ENCODE results near the gene GPR141. TPM values are rescaled to one million over a fixed set of nuclear protein-coding genes. Genes with fewer than 3 reads are reported as not detected.

The GPR141 gene
- total RNA-seq, 1 experiment from 2014 or later, result not detected

DNA sequence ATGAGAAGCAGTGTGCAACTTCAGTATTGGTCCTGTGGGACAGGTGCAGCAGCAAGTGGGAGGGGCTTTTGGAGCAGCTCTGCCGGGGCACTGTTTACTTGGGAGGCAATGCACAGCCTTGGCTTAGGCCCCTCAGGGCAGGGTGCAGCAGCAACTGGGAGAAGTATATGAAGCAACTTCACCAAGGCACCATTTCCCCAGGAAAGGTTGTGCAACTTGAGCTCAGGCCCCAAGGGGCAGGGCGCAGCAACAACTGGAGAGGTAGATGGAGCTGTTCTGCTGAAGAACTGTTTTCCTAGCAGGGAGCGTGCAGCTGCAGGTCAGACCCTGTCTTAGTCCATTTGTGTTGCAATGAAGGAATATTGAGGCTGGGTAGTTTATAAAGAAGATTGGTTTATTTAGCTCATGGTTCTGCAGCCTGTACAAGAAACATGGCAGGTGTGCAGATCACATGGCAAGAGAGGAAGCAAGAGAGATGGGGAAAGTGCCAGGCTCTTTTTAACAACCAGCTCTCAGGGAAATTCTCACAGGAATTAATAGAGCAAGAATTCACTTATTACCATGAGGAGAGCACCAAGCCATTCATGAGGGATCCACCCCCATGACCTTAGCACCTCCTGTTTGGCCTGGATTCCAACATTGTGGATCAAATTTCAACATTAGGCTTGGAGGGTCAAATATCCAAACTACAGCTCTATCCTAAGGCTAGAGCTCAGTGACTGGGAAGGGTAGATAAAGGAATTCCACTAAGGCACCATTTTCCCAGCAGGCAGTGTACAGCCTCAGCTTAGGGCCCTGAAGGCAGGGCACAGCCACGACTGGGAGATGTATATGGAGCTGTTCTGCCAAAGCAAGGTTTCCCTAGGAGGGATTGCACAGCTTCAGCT is 10.9 kb downstream of the GPR141 start:
- BruUV-seq (replicated peaks), result no TSS peak
- ATAC-seq (no peak), DNase-seq (no peak)
- H3K4me1 ChIP-seq (ENCODE audit: insufficient read depth, low read length), result no peaks in the 10 kb centered on the region
- no peaks in the 10 kb centered on the region for H3K9me2 ChIP-seq (replicated peaks; ENCODE audit: low read length)
- H3K79me2 ChIP-seq (ENCODE audit: low read length), result no peaks in the 10 kb centered on the region
- intact Hi-C loops (cut with micrococcal nuclease), result no loop called here
- no peak overlapping the region for H3K4me3 ChIP-seq (ENCODE audit: low read length)
- H3K9me3 ChIP-seq (ENCODE audit: low read length), result no peaks in the 10 kb centered on the region
- no peaks in the 10 kb centered on the region for H4K20me1 ChIP-seq (ENCODE audit: low read length)
- H3F3A ChIP-seq (ENCODE audit: low read length, unreplicated experiment), result no peaks in the 10 kb centered on the region
- H3K27ac ChIP-seq (ENCODE audit: low read length), result no peak overlapping the region
- TF ChIP-seq EZH2phosphoT487 (IDR thresholded peaks at IDR 0.05; ENCODE audit: borderline replicate concordance, low read length), result no peak
- TF ChIP-seq EZH2 (IDR thresholded peaks at IDR 0.05; ENCODE audit: low read length, unreplicated experiment), result no peak
- TF ChIP-seq, protein P1, sequence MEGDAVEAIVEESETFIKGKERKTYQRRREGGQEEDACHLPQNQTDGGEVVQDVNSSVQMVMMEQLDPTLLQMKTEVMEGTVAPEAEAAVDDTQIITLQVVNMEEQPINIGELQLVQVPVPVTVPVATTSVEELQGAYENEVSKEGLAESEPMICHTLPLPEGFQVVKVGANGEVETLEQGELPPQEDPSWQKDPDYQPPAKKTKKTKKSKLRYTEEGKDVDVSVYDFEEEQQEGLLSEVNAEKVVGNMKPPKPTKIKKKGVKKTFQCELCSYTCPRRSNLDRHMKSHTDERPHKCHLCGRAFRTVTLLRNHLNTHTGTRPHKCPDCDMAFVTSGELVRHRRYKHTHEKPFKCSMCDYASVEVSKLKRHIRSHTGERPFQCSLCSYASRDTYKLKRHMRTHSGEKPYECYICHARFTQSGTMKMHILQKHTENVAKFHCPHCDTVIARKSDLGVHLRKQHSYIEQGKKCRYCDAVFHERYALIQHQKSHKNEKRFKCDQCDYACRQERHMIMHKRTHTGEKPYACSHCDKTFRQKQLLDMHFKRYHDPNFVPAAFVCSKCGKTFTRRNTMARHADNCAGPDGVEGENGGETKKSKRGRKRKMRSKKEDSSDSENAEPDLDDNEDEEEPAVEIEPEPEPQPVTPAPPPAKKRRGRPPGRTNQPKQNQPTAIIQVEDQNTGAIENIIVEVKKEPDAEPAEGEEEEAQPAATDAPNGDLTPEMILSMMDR (conservative IDR thresholded peaks at IDR 0.05; ENCODE audit: low read depth, low read length), result no peak
- no peaks in the 10 kb centered on the region for H3K27me3 ChIP-seq (ENCODE audit: low read length)
- no peaks in the 10 kb centered on the region for H3K36me3 ChIP-seq (ENCODE audit: low read depth, low read length)
- H3K4me2 ChIP-seq (ENCODE audit: low read length), result no peak overlapping the region
- ChIA-PET CTCF (no interaction called here), POLR2A (ENCODE audit: unreplicated experiment) (no interaction called here)
- H3K9ac ChIP-seq (ENCODE audit: low read length), result no peak overlapping the region
- no peak overlapping the region for H2AFZ ChIP-seq (ENCODE audit: low read length)

DNA sequence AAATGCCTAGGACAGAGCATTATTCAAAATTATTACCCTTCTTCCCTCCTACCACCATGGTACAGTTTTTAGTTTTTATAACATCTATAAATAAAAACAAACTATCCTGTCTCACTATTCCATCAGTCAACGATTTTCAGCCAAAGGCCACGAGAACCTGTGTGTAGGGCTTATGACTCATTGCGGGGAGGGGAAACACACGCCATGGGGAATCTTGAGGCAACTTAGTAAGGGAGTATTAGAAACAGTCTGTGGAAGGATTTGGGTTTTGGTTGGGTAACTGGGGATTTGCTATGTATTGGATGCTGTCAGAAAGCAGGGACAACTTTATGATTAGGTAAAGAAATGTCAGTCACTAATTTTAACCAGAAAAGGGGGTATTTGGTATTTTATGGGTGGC is 14.7 kb downstream of the GPR141 start:
- Histone ChIP-seq H3K9me2 (replicated peaks; ENCODE audit: low read length) (no peaks in the 10 kb centered on the region), H3K4me3 (ENCODE audit: low read length) (no peak overlapping the region), H3K79me2 (ENCODE audit: low read length) (no peaks in the 10 kb centered on the region), H3K9ac (ENCODE audit: low read length) (no peak overlapping the region), H3K27ac (ENCODE audit: low read length) (no peak overlapping the region), H3K4me1 (ENCODE audit: insufficient read depth, low read length) (no peaks in the 10 kb centered on the region), H3K27me3 (ENCODE audit: low read length) (no peaks in the 10 kb centered on the region), H3K9me3 (ENCODE audit: low read length) (no peaks in the 10 kb centered on the region), H3K36me3 (ENCODE audit: low read depth, low read length) (no peaks in the 10 kb centered on the region), H3K4me2 (ENCODE audit: low read length) (no peak overlapping the region), H2AFZ (ENCODE audit: low read length) (no peak overlapping the region), H4K20me1 (ENCODE audit: low read length) (no peaks in the 10 kb centered on the region), H3F3A (ENCODE audit: low read length, unreplicated experiment) (no peaks in the 10 kb centered on the region)
- TF ChIP-seq EZH2 (IDR thresholded peaks at IDR 0.05; ENCODE audit: low read length, unreplicated experiment) (no peak), EZH2phosphoT487 (IDR thresholded peaks at IDR 0.05; ENCODE audit: borderline replicate concordance, low read length) (no peak)
- TF ChIP-seq, protein P1 (conservative IDR thresholded peaks at IDR 0.05; ENCODE audit: low read depth, low read length), result no peak
- CTCF ChIA-PET, result no interaction called here
- DNase-seq, result no peak
- ATAC-seq, result no peak
- no TSS peak for BruUV-seq (replicated peaks)
- intact Hi-C loops (cut with micrococcal nuclease), result no loop called here
- POLR2A ChIA-PET (ENCODE audit: unreplicated experiment), result no interaction called here

DNA sequence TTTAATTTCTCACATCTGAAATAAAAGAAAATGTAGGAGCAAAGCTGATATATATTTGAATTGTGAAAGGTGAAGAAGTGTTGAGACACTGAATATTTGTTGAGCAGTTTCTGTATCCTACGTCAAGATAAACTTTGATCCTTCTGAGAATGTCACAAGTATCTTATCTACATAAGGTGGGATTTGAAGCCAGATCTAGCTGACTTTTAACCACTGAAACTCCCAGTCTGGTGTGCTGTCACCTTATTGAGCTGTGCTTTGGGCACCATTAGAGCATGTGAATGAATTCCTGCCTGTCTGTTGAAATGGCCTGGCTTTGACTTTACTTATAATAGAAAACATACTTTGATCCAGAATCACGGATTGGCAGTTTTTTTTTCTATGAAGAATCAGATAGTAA is 15.2 kb downstream of the GPR141 start:
- no peaks in the 10 kb centered on the region for H3K9me3 ChIP-seq (ENCODE audit: low read length)
- H3K36me3 ChIP-seq (ENCODE audit: low read depth, low read length), result no peaks in the 10 kb centered on the region
- H2AFZ ChIP-seq (ENCODE audit: low read length), result no peak overlapping the region
- TF ChIP-seq EZH2 (IDR thresholded peaks at IDR 0.05; ENCODE audit: low read length, unreplicated experiment) (no peak), EZH2phosphoT487 (IDR thresholded peaks at IDR 0.05; ENCODE audit: borderline replicate concordance, low read length) (no peak)
- TF ChIP-seq, protein P1 (conservative IDR thresholded peaks at IDR 0.05; ENCODE audit: low read depth, low read length), result no peak
- no peak for ATAC-seq
- DNase-seq, result no peak
- H3K4me1 ChIP-seq (ENCODE audit: insufficient read depth, low read length), result no peaks in the 10 kb centered on the region
- no peak overlapping the region for H3K4me3 ChIP-seq (ENCODE audit: low read length)
- no TSS peak for BruUV-seq (replicated peaks)
- no peaks in the 10 kb centered on the region for H3K79me2 ChIP-seq (ENCODE audit: low read length)
- POLR2A ChIA-PET (ENCODE audit: unreplicated experiment), result no interaction called here
- H3F3A ChIP-seq (ENCODE audit: low read length, unreplicated experiment), result no peaks in the 10 kb centered on the region
- intact Hi-C loops (cut with micrococcal nuclease), result no loop called here
- no peak overlapping the region for H3K9ac ChIP-seq (ENCODE audit: low read length)
- no peaks in the 10 kb centered on the region for H3K9me2 ChIP-seq (replicated peaks; ENCODE audit: low read length)
- CTCF ChIA-PET, result no interaction called here
- H3K27ac ChIP-seq (ENCODE audit: low read length), result no peak overlapping the region
- no peaks in the 10 kb centered on the region for H4K20me1 ChIP-seq (ENCODE audit: low read length)
- H3K4me2 ChIP-seq (ENCODE audit: low read length), result no peak overlapping the region
- no peaks in the 10 kb centered on the region for H3K27me3 ChIP-seq (ENCODE audit: low read length)
